Neutrophil (primary cell): ENCODE results near the gene RSPH6A.

Experiments
- H3K27ac ChIP-seq: fragments of 200-600 bp; sonication (generic); 2 replicates; pipeline ENCODE4 v1.5.1; 2016; ENCODE audit warnings: mild to moderate bottlenecking, moderate library complexity
- H3K27me3 ChIP-seq: fragments of 200-600 bp; sonication (generic); 2 replicates; pipeline ENCODE4 v1.6.0; 2016; ENCODE audit warnings: mild to moderate bottlenecking
- H3K36me3 ChIP-seq: fragments of 200-600 bp; sonication (generic); 2 replicates; pipeline ENCODE4 v1.5.1; 2017
- H3K4me1 ChIP-seq, 2 experiments: fragments of 200-600 bp in 1 of 2; sonication (generic) in 1 of 2; 1 replicate in 1 of 2; 2 replicates in 1 of 2; pipeline versions ENCODE4 v1.5.1 to v1.6.1; 2013 to 2016; ENCODE audit warnings: low read depth in 1 of 2, low read length in 1 of 2, mild to moderate bottlenecking in 1 of 2, moderate library complexity in 1 of 2; ENCODE audit not compliant: control insufficient read depth in 1 of 2, insufficient read depth in 1 of 2
- H3K4me3 ChIP-seq, 2 experiments: fragments of 200-600 bp in 1 of 2; sonication (generic) in 1 of 2; 1 replicate in 1 of 2; 2 replicates in 1 of 2; pipeline ENCODE4 v1.5.1; 2013 to 2016; ENCODE audit warnings: low read depth in 1 of 2, low read length in 1 of 2, mild to moderate bottlenecking in 1 of 2, moderate library complexity in 1 of 2
- H3K9me3 ChIP-seq: fragments of 200-600 bp; sonication (generic); 2 replicates; pipeline ENCODE4 v1.5.1; 2016
- TF ChIP-seq, protein P1 (sequence below): fragments of 200-600 bp; sonication (generic); IDR thresholded peaks from 2 replicates; pipeline ENCODE4 v1.5.1; 2016; ENCODE audit warnings: antibody characterized with exemption

The RSPH6A gene

DNA sequence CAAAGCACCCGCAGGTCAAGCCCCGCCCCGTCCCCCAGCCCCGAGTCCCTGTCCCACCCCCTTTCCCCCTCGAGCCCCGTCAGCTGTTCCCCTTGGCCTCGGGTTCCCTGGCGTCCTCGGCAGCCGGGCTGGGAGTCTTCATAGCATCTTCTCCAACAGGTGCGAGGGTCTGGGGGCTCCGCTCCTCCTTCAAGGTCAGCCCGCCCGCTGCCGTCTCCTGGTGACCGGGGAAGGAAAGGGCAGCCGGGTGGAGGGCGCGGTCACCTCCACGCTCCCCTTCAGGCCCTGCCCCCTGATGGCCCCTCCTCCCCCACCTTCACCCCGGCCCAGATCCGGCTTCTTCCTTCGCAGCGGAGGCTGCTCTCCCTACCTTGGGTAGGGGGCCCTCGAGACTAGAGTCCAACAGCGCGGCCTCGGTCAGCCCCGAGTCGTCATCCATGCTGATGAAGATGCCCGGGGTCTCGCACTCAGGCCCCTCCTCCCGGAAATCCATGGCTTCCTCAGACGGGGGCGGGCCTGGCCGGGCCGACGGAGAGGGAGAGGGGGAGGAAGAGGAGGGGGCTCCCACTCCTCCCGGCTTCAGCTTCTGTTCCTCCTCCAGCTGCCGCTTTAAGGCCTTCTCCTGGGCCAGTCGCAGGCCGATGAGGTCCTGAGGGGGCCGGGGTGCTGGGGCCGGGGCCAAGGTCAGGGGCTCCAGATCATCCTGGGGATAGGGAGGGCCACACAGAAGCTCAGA lies 541 bp upstream of the RSPH6A start:
- H3K36me3 ChIP-seq = peaks cover 23% of the 10 kb centered on the region
- H3K9me3 ChIP-seq = no peaks in the 10 kb centered on the region
- TF ChIP-seq, protein P1, sequence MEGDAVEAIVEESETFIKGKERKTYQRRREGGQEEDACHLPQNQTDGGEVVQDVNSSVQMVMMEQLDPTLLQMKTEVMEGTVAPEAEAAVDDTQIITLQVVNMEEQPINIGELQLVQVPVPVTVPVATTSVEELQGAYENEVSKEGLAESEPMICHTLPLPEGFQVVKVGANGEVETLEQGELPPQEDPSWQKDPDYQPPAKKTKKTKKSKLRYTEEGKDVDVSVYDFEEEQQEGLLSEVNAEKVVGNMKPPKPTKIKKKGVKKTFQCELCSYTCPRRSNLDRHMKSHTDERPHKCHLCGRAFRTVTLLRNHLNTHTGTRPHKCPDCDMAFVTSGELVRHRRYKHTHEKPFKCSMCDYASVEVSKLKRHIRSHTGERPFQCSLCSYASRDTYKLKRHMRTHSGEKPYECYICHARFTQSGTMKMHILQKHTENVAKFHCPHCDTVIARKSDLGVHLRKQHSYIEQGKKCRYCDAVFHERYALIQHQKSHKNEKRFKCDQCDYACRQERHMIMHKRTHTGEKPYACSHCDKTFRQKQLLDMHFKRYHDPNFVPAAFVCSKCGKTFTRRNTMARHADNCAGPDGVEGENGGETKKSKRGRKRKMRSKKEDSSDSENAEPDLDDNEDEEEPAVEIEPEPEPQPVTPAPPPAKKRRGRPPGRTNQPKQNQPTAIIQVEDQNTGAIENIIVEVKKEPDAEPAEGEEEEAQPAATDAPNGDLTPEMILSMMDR = no peak
- H3K4me3 ChIP-seq = no peak overlapping the region
- peaks cover 59% of the 10 kb centered on the region for H3K27me3 ChIP-seq
- no peak overlapping the region for H3K27ac ChIP-seq
- H3K4me1 ChIP-seq = peaks cover 0 to 4% of the 10 kb centered on the region in 2 experiments

GRCh38 chr19:45814166-45814780 lies 835 bp downstream of the RSPH6A start:
- peaks cover 0 to 4% of the 10 kb centered on the region in 2 experiments for H3K4me1 ChIP-seq
- TF ChIP-seq, protein P1 = no peak

GRCh38 chr19:45812297-45812696 lies 2.8 kb downstream of the RSPH6A start:
- Histone ChIP-seq H3K4me1 (peaks cover 0 to 4% of the 10 kb centered on the region in 2 experiments), H3K9me3 (no peaks in the 10 kb centered on the region), H3K27ac (no peak overlapping the region), H3K4me3 (no peak overlapping the region), H3K27me3 (peaks cover 91% of the 10 kb centered on the region), H3K36me3 (no peaks in the 10 kb centered on the region)
- TF ChIP-seq, protein P1 = no peak

More at GRCh38 chr19:45814166-45814780, 835 bp downstream of the RSPH6A start:
- no peak overlapping the region for H3K27ac ChIP-seq
- no peaks in the 10 kb centered on the region for H3K9me3 ChIP-seq
- peaks cover 9% of the 10 kb centered on the region for H3K36me3 ChIP-seq
- no peak overlapping the region for H3K4me3 ChIP-seq
- peaks cover 73% of the 10 kb centered on the region for H3K27me3 ChIP-seq

DNA sequence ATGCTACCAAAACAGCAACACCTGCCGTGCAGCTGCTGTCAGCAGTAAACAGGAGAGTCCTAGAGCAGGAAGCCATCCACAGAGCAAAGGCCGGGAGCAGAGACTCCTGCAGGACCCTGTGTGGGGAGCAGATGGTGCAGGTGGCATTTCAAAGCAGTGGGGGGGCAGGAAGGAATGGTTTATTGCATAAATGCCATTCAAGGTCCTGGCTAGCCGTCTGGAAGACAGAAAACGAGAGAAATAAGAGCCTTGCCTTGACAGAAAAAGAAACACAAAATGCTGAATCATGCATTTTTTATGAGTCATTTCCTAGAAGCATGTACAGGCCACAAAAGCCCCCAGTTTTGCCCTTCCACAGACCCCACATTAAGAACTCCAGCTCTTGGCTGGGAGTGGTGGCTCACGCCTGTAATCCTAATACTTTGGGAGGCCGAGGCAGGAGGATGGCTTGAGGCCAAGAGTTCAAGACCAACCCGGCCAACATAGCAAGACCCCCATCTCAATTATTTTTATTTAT lies 5.4 kb downstream of the RSPH6A start:
- Histone ChIP-seq H3K27me3 (peaks cover 95% of the 10 kb centered on the region), H3K27ac (no peak overlapping the region), H3K4me3 (no peak overlapping the region), H3K4me1 (no peaks in the 10 kb centered on the region), H3K36me3 (no peaks in the 10 kb centered on the region), H3K9me3 (no peaks in the 10 kb centered on the region)
- TF ChIP-seq, protein P1 = no peak

DNA sequence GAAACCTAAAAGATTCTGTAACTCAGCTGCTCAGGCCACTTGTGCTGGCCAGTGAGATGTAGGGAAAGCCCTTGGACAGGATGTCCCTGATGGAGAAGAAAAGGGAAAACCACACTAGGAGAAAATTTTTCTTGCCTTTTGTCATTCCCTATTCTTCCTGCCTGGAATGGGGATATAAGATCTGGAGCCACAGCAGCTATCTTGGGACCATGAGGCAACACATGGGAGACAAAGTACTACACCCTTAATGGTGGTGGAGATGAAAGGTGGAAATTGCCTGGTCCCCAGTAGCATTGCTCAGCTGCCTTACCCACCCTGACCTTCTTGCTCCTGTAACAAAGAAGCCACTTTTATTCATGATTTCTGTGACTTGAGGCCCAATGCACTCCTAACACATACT lies 9.4 kb downstream of the RSPH6A start:
- no peaks in the 10 kb centered on the region for H3K9me3 ChIP-seq
- peaks cover 97% of the 10 kb centered on the region for H3K27me3 ChIP-seq
- no peak overlapping the region for H3K27ac ChIP-seq
- no peaks in the 10 kb centered on the region for H3K36me3 ChIP-seq
- no peak overlapping the region for H3K4me3 ChIP-seq
- H3K4me1 ChIP-seq = no peaks in the 10 kb centered on the region
- TF ChIP-seq, protein P1 = no peak
